Activated naive CD8-positive, alpha-beta T cell treated with anti-CD3 and anti-CD28 coated beads, Interleukin-2, amount 50 U/mL, for 16 hours (primary cell): ENCODE measurements around the gene KLHL34.

ENCODE experiments used
- DNase-seq: peaks from one replicate; pipeline ENCODE4 v3.0.0-alpha.2; 2020; ENCODE audit warnings: low read depth, low spot score

Gene KLHL34

DNA sequence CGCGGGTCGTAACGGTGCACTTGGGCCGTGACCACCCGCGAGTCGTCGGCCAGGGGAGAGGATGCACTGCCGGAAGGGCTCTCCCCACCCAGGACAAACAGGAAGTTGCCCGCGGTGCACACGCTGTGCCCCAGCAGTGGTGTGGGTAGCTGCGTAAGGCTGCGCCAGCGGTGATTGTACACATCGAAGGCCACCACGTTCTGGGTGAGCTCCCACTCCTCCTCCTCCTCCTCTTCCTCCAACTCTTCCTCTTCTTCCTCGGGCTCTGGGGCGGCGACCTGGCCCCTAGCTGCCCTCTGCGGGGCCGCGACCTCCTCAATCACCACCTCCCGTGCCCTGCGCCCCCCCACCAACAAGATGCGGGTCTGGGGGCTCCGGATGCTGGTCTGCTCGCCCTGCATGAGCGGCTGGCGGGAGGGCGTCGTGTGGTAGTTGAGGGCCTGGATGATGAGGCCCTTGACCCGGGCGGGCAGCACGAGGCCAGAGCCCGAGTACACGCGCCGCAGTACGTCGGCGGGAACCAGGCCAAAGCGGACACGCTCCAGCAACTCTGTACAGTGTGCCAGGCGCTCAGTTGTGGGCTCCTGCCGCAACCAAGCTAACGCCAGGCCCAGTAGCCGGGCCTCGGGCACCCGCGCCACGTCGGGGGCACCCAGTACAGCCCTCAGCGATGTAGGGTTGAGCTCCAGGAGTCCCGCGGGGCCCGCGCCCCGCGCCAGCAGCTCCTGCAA lies 1.4 kb downstream of the KLHL34 start:
- no peak for DNase-seq

- DNase-seq = no peak
Measured at GRCh38 chrX:21655901-21656586, 2.1 kb downstream of the KLHL34 start.

DNA sequence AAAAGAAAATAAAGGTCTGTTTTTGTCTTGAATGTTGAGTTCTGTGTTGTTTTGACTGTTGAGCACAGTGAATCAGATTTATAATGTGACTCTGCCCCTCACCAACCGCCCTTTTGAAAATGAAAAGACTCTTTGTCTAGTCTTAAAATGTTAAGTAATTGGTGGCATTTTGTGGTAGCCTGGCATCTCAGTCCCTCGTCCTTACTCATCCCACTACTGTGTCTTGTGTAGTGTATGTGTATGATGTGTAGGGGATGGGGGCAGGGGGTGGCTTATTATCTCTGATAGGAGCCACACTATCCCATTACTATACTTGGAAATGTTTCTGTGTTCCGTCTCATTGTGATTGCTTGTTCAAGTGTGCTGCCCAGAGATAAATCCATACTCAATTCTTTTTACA lies 12.2 kb downstream of the KLHL34 start:
- DNase-seq = no peak

DNA sequence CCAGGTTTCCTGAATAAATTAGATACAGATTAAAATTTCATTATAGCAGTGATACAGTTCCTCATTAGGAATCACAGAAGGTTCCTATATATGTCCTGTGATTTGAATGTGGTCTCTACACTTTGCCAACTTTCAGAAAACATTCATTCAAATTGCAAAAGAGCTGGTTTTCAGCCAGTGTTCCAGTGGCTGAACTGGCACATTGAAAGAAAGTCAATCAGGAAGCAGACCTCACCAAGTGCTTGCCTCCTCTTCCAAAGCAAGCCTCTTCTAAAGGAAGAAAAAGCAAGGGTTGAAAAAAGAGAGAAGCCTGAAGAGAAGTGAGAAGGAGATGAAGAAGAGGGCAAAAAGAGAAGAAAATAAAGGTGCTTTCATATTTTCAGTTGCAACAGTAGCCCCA lies 12.7 kb downstream of the KLHL34 start:
- DNase-seq = no peak

DNA sequence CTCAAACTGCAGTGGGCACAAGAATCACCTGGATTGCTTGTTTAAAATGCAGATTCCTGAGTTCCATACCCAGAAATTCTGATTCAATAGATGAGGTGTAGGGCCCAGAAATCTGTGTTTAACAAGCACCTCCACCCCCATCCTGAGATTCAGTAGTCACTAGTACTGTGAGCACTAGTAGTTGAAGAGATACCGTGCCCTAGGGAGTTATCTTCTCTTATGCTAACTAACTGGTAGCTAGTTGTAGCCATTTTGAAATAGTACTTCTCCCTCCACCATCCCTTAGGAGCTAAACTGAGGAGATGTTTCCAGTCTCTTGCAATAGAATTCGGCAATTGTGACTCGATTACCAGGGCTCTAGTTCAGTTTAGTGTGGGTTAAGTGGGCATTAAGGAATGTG lies 18.4 kb downstream of the KLHL34 start:
- DNase-seq = no peak

- DNase-seq = no peak
Measured at GRCh38 chrX:21638311-21638710, 19.8 kb downstream of the KLHL34 start.

GRCh38 chrX:21632027-21632426 lies 26.1 kb downstream of the KLHL34 start:
- DNase-seq = no peak

DNA sequence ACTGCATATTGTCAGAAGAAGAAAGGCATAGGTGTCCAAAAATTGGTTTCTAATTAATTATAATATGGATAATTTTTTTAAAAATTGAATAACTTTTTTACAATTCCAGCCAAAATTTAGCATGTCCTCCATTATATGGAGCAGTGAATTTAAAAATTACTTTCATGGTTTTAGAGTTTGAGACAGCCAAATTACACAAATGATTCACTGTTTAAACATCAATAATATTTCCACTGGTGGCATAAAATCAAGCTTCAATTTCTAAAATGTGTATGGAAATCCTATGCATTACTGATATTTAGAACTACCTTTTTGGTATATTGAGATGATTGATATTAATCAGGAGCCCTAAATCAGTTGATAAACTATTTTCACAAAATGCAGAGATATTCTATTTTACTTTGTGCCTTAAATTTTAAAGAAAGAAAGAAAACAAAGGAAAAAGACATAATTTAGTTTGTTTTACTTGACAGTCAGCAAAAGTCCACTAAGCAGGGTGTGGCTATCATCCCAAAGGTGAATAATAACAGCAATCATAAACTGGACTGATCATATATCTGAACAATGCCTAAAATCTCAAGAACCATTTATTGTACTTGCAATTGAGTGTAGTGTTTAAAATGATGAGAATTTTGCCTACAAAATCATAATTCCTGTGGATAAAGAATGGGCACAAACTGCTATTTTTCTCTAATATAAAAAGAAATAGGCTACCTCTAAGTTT lies 34.2 kb downstream of the KLHL34 start:
- DNase-seq = no peak

DNA sequence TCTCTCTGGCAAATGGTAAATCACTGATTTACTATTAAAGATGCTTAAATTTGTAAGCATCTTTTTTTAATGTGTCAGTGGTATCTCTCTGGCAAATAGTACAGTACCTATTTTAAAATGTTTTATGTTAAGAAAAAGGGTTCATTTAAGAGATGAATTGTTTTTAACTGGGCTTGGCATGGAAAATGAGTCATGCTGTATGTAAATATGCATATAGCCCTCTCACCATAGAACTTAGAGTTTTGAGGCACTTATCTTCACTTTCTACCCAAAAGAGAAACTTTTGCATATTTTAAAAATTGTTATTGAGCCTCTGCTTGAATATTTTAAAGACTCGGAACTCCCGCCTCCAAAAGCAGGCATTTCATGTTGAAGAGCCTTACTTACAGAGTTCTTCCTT lies 37.9 kb downstream of the KLHL34 start:
- DNase-seq = no peak

DNA sequence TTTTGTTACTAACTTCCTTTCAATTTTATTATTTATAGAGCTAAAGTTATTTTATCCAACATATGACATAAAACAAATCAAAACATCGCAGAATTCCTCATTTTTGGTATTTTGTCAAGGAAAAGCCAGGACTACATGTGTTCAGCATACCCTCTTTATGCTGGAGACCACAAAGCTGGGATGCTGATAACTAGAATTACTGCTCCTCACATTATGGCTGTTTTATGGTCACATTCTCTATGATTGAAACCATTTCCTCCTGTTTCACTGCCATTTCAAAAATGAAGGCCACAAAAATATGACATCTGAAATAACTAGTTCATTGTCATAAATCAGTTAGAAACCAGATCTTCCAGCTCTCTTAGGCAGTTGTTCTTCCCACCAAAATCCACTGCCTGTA lies 41.7 kb downstream of the KLHL34 start:
- no peak for DNase-seq

DNA sequence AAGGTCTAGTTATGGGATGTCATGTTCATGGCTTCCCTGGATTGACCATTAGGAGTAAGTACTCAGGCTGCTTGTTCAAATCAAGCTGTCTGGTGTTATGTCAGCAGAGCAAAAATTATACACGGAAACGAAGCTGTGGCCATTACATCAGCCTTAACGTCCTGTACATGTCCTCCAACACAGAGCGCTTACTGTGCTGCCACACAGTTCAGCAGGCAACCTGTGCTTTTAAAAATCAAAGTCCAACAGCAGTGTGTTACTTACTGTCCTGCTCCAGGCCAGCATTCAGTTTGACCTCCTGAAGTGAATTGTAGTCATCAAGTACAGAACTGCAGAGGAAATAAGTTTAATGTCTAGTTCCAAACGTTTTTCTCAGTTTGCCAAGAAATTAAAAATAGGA lies 46.0 kb downstream of the KLHL34 start:
- no peak for DNase-seq

- DNase-seq = no peak
Measured at GRCh38 chrX:21610168-21610567, 48.0 kb downstream of the KLHL34 start.

DNA sequence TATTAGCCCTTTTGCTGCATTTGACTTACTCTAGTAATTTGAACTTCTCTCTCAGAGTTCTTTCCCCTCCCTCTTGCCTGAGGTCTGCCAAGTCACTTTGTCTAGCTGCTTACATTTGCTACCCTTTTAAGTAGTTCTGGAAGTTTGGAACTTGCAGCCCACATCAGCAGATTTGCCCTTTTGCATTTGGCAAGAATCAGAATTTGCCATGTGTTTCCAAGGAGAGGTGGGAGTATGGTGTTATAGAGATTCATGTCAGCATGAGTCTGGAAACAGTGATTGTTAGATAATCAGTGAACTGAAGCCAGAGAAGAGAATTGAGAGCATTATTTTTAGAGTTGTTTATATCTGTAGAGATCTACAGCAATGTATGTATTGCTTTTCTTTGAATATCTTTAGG lies 52.1 kb downstream of the KLHL34 start:
- no peak for DNase-seq
